ENCODE data around the gene MYO15A.

GRCh38 chr17:18117533-18117932 is 9.0 kb downstream of the MYO15A start:
- TF ChIP-seq CTCF (conservative IDR thresholded peaks at IDR 0.05; ENCODE audit: low read depth in 2 of 2) = no peak
- no peak for TF ChIP-seq POLR2AphosphoS5 (IDR thresholded peaks at IDR 0.05; ENCODE audit: low read depth)
- no peak for TF ChIP-seq EZH2phosphoT487 (IDR thresholded peaks at IDR 0.05; ENCODE audit: unreplicated experiment)
- TF ChIP-seq JUNB (IDR thresholded peaks at IDR 0.05; ENCODE audit: unreplicated experiment) = no peak
- TF ChIP-seq EZH2 (IDR thresholded peaks at IDR 0.05; ENCODE audit: low read depth, unreplicated experiment) = no peak
- no peak for TF ChIP-seq CREB1 (CRISPR knock-in tag; IDR thresholded peaks at IDR 0.05; ENCODE audit: low read depth)
- TF ChIP-seq, protein P1, sequence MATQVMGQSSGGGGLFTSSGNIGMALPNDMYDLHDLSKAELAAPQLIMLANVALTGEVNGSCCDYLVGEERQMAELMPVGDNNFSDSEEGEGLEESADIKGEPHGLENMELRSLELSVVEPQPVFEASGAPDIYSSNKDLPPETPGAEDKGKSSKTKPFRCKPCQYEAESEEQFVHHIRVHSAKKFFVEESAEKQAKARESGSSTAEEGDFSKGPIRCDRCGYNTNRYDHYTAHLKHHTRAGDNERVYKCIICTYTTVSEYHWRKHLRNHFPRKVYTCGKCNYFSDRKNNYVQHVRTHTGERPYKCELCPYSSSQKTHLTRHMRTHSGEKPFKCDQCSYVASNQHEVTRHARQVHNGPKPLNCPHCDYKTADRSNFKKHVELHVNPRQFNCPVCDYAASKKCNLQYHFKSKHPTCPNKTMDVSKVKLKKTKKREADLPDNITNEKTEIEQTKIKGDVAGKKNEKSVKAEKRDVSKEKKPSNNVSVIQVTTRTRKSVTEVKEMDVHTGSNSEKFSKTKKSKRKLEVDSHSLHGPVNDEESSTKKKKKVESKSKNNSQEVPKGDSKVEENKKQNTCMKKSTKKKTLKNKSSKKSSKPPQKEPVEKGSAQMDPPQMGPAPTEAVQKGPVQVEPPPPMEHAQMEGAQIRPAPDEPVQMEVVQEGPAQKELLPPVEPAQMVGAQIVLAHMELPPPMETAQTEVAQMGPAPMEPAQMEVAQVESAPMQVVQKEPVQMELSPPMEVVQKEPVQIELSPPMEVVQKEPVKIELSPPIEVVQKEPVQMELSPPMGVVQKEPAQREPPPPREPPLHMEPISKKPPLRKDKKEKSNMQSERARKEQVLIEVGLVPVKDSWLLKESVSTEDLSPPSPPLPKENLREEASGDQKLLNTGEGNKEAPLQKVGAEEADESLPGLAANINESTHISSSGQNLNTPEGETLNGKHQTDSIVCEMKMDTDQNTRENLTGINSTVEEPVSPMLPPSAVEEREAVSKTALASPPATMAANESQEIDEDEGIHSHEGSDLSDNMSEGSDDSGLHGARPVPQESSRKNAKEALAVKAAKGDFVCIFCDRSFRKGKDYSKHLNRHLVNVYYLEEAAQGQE (IDR thresholded peaks at IDR 0.05; ENCODE audit: unreplicated experiment) = no peak
- TF ChIP-seq ZNF331 (CRISPR knock-in tag; IDR thresholded peaks at IDR 0.05; ENCODE audit: low read depth) = no peak

All from GM23338 (cell line).